AG08395 (cell line): ENCODE results near the gene ANKRD55.

ENCODE experiments used
- DNase-seq: peaks from one replicate; pipeline ENCODE4 v3.0.0; 2012; ENCODE audit warnings: mixed read lengths, low spot score

Gene ANKRD55

GRCh38 chr5:56078278-56079156, 154.6 kb downstream of the ANKRD55 start:
- peak; percentile 37 for DNase-seq

GRCh38 chr5:56077796-56078233, 155.3 kb downstream of the ANKRD55 start:
- DNase-seq = no peak

- no peak for DNase-seq
Observed at GRCh38 chr5:56076486-56076885, 156.6 kb downstream of the ANKRD55 start.

GRCh38 chr5:56075361-56075760, 157.8 kb downstream of the ANKRD55 start:
- DNase-seq = no peak

GRCh38 chr5:56072863-56073766, 160.0 kb downstream of the ANKRD55 start:
- DNase-seq = no peak

- no peak for DNase-seq
Observed at GRCh38 chr5:56071470-56071869, 161.7 kb downstream of the ANKRD55 start.

- DNase-seq = no peak
Observed at GRCh38 chr5:56070851-56071465, 162.2 kb downstream of the ANKRD55 start.

- DNase-seq = no peak
Observed at GRCh38 chr5:56069652-56070226, 163.4 kb downstream of the ANKRD55 start.

GRCh38 chr5:56066931-56067450, 166.1 kb downstream of the ANKRD55 start:
- DNase-seq = no peak

- DNase-seq = no peak
Observed at GRCh38 chr5:56064984-56065383, 168.1 kb downstream of the ANKRD55 start.

- no peak for DNase-seq
Observed at GRCh38 chr5:56060276-56061110, 172.6 kb downstream of the ANKRD55 start.

GRCh38 chr5:56059854-56060253, 173.3 kb downstream of the ANKRD55 start:
- no peak for DNase-seq

- no peak for DNase-seq
Observed at GRCh38 chr5:56056875-56057274, 176.3 kb downstream of the ANKRD55 start.

- no peak for DNase-seq
Observed at GRCh38 chr5:56055859-56056258, 177.3 kb downstream of the ANKRD55 start.

GRCh38 chr5:56055287-56055686, 177.8 kb downstream of the ANKRD55 start:
- DNase-seq = no peak

- DNase-seq = no peak
Observed at GRCh38 chr5:56054666-56055065, 178.5 kb downstream of the ANKRD55 start.

- no peak for DNase-seq
Observed at GRCh38 chr5:56053363-56053762, 179.8 kb downstream of the ANKRD55 start.

GRCh38 chr5:56052735-56053134, 180.4 kb downstream of the ANKRD55 start:
- no peak for DNase-seq

- no peak for DNase-seq
Observed at GRCh38 chr5:56050551-56051255, 182.4 kb downstream of the ANKRD55 start.
